Epithelial cell of proximal tubule (primary cell): ENCODE results near the gene CEL. TPM values are rescaled to one million over a fixed set of nuclear protein-coding genes. Genes with fewer than 3 reads are reported as not detected.

Experiments
- DNase-seq: peaks from one replicate; pipeline ENCODE4 v3.0.0-alpha.2; 2011; ENCODE audit warnings: low read depth
- H3K4me3 ChIP-seq: 2 replicates; pipeline ENCODE4 v1.5.1; 2011; ENCODE audit warnings: low read depth, mild to moderate bottlenecking, low read length
- CTCF ChIP-seq: conservative IDR thresholded peaks from 2 replicates; pipeline ENCODE4 v1.5.1; 2012; ENCODE audit warnings: low read depth, mild to moderate bottlenecking, low read length
- total RNA-seq: library from RNA; depleted of rRNA; stranded (reverse); fragments of >200 nt; gene quantifications from 2 replicates; pipeline ENCODE4 v1.2.3, GENCODE V29; 2015

The CEL gene
- total RNA-seq, 1 donor from 2014 or later = 0.58 TPM

DNA sequence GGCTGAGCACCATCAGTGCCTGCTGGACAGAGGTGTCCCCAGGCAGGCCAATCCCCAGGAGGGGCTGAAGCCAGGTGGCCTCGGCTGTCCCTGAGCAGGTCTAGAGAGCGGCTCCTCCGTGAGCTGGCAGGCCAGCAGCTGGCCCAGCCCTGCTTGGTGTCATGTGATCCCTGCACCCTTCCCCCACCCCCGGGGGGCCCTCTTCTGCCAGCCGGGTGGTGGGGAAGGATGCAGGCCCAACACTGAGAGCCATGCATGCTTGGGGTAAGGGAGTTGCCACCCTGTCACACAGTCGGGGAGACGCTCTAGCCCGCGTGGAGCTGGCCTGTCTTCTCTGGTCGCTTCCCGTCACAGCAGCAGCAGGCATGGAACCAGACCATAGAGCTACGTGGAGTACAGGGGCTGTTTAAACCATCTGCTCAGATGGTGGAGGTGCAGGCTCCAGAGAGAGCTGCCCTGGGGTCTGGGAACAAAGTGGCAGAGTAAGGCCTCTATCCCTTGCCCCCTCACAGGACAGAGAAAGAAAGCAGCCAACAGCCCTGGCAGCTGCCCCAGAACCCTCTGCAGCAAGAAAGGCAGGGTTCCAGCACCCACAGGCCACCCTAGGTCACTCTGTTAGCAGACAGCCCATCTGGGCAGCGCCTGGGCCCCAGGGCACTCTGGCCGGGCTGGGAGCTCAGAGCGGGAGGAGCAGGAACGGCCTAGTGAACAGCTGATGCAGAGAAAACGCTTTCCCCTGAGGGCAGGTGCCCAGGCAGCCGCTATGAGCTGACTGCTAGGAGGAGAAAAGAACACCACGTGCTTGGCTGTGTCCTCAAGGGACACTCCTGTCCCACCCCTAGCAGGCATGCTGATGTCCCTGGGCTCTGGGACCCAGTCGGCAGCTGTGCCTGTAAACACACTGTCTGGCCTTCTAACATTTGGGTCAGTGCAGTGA is 52.4 kb downstream of the CEL start:
- H3K4me3 ChIP-seq = no peak overlapping the region
- no peak for TF ChIP-seq CTCF
- no peak for DNase-seq

- DNase-seq = no peak
- no peak overlapping the region for H3K4me3 ChIP-seq
- no peak for TF ChIP-seq CTCF
These were observed 53.3 kb downstream of the CEL start for GRCh38 chr9:133114886-133115603.

- no peak for TF ChIP-seq CTCF
- no peak overlapping the region for H3K4me3 ChIP-seq
- DNase-seq = no peak
These were observed 54.0 kb downstream of the CEL start for GRCh38 chr9:133115604-133116345.

- DNase-seq = no peak
- H3K4me3 ChIP-seq = no peak overlapping the region
- TF ChIP-seq CTCF = no peak
These were observed 54.8 kb downstream of the CEL start for GRCh38 chr9:133116346-133117231.

DNA sequence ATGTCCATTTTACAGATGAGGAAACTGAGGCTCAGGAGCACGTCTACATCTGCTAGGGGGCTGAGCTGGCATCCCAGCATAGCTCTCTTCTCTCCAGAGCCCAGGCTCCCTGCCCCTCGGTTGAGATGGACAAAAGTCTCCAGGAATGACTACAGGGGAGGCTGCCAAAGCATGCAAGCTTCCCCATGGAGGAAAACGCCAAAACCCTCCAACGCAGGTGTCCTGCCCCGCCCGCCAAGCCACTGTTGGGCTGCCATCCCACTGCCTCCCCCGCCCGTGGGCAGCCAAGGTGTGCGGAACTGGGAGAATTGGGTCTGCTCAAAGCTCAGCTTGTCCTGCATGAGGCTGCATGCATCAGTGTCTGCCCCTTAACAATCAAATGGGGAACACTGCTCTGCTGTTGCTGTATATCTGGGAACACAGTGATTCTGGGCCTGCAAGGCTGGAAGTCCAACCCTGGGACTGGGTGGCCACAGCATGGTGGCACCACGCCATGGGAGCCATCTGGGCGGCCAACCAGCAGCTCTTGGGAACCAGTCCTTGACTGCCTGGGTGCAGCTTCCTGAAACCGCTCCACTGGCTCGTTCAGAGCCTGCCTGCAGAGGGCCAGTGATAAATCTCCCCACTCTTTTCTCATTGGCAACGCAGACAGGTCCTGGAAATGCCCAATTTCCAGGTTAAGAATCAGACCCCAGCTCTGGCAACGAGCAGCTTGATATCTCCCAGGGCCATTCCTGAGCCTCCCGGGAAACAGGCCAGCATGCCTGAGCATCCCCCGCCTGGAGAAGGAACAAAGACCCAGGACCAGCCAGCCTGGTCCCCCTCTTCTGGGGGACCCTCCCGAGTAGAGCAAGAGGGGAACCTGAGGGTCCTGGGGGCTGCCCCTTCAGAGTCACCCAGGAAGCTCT is 55.7 kb downstream of the CEL start:
- no peak for TF ChIP-seq CTCF
- DNase-seq = no peak
- H3K4me3 ChIP-seq = no peak overlapping the region
